ENCODE data around the gene MICAL2. TPM values are rescaled to one million over a fixed set of nuclear protein-coding genes. Genes with fewer than 3 reads are reported as not detected.

MICAL2 gene
- total and polyA plus RNA-seq, 10 of the 15 experiments (the other 5 are each of a cell fraction or from before 2014, with no cell fraction given), result 0.90 to 5.6 (median 2.4) TPM

- Histone ChIP-seq H3K79me2 (ENCODE audit: control insufficient read depth, insufficient read depth, low read length) (no peaks in the 10 kb centered on the region), H3K9me3 (replicated peaks; ENCODE audit: control insufficient read depth, insufficient read depth, low read length) (no peaks in the 10 kb centered on the region), H3K4me3 (no peak overlapping the region), H3K4me2 (ENCODE audit: control insufficient read depth, insufficient read depth) (no peak overlapping the region), H3K9ac (ENCODE audit: control insufficient read depth, insufficient read depth, low read length) (no peak overlapping the region), H2AFZ (ENCODE audit: control insufficient read depth, low read depth, low read length) (no peak overlapping the region), H3K27ac (ENCODE audit: control insufficient read depth, insufficient read depth) (no peak overlapping the region), H3K4me1 (ENCODE audit: control insufficient read depth, insufficient read depth, low read length) (no peaks in the 10 kb centered on the region; the same call in 1 of the 2 replicates), H3K36me3 (ENCODE audit: control insufficient read depth in 2 of 2, insufficient read depth in 2 of 2, low read length in 1 of 2) (no peaks in the 10 kb centered on the region), H3K27me3 (replicated peaks in 1 of 2; ENCODE audit: control insufficient read depth in 2 of 2, insufficient read depth in 2 of 2, low read length in 1 of 2) (no peaks in the 10 kb centered on the region; a peak in 1 of 4 replicates), H4K20me1 (ENCODE audit: control insufficient read depth, insufficient read depth) (no peaks in the 10 kb centered on the region)
- DNase-seq (ENCODE audit: low read depth, low spot score), result no peak
- SMC1A ChIA-PET (ENCODE audit: uncharacterized antibody, unreplicated experiment), result interaction anchor here (1.1 to 4.9 kb wide), 3 partner anchors 73 to 117 kb away, joined by 3 to 19 read pairs (median 3); no protein-coding TSS in a partner anchor
- FAIRE-seq, result no peak
- WGBS (ENCODE audit: insufficient coverage, insufficient replicate concordance, low lambda C conversion rate, missing lambda C conversion rate), result 48% methylated on average over 6 of the region's 6 CpGs
- POLR2A ChIA-PET, result no interaction called here
- TF ChIP-seq SMC3 (IDR thresholded peaks at IDR 0.05; ENCODE audit: borderline replicate concordance, low read length) (peak; percentile 23; the same call in 1 of the 2 replicates), IRF5 (IDR thresholded peaks at IDR 0.05; ENCODE audit: borderline replicate concordance) (no peak), CTCF (IDR thresholded peaks at IDR 0.05 in 2 of 3, conservative IDR thresholded peaks at IDR 0.05 in 1 of 3; ENCODE audit: control insufficient read depth in 2 of 3, extremely low read depth in 1 of 3, insufficient read depth in 1 of 3, low read depth in 3 of 3, low read length in 3 of 3) (peak; percentile 26 to 41 (median 35); a peak in 4 of 6 replicates), RAD21 (IDR thresholded peaks at IDR 0.05; ENCODE audit: insufficient read depth, low read depth, low read length) (peak; percentile 43; the same call in 1 of the 2 replicates)
- in situ Hi-C loops (cut with MboI) (no loop called here), intact Hi-C loops (cut with micrococcal nuclease; ENCODE audit: unreplicated experiment) (loop anchor here (2.0 kb wide), 1 partner anchor 115 kb away; no protein-coding TSS in a partner anchor)
- ATAC-seq, result peak; percentile 75
- RAD21 ChIA-PET (ENCODE audit: unreplicated experiment), result interaction anchor here (0.7 to 0.9 kb wide), 2 partner anchors 115 to 159 kb away, joined by 3 to 4 read pairs; no protein-coding TSS in a partner anchor
- no TSS peak for BruUV-seq (replicated peaks)
- CTCF ChIA-PET, result interaction anchor here (1.0 to 3.4 kb wide), 4 partner anchors 12 to 114 kb away, joined by 3 to 23 read pairs (median 5); partner anchors contain the start of gene MICAL2
Observed at GRCh38 chr11:12122083-12122482, 11.7 kb downstream of the MICAL2 start.
